DND-41 (cell line): ENCODE data around the gene SMOC2.

Experiments used
- ATAC-seq: fragments of 200-7000 bp; cut with Tn5 transposase; 3 replicates; pipeline ENCODE4 v1.9.1; 2021; ENCODE audit warnings: low read depth; ENCODE audit not compliant: insufficient read depth
- DNase-seq: peaks from one replicate; pipeline ENCODE4 v3.0.0-alpha.2; 2020
- H2AFZ ChIP-seq: 2 replicates; pipeline ENCODE4 v1.6.0; 2012; ENCODE audit warnings: low read depth, low read length
- H3K27ac ChIP-seq: 2 replicates; pipeline ENCODE4 v1.5.1; 2012; ENCODE audit warnings: low read length, inconsistent platforms
- H3K27me3 ChIP-seq: fragments of 200-600 bp; sonication (generic); 2 replicates; pipeline ENCODE4 v1.6.0; 2012; ENCODE audit warnings: low read length, mild to moderate bottlenecking, inconsistent platforms; ENCODE audit not compliant: insufficient read depth, poor library complexity
- H3K36me3 ChIP-seq: 2 replicates; pipeline ENCODE4 v1.5.1; 2012; ENCODE audit warnings: low read length, inconsistent platforms; ENCODE audit not compliant: insufficient read depth
- H3K4me1 ChIP-seq: 2 replicates; pipeline ENCODE4 v1.5.1; 2012; ENCODE audit warnings: mild to moderate bottlenecking, low read length; ENCODE audit not compliant: insufficient read depth
- H3K4me2 ChIP-seq: 2 replicates; pipeline ENCODE4 v1.6.0; 2012; ENCODE audit warnings: mild to moderate bottlenecking, moderate library complexity, low read length, inconsistent platforms; ENCODE audit not compliant: insufficient read depth
- H3K4me3 ChIP-seq, 2 experiments: fragments of 200-600 bp in 1 of 2; shearing (Covaris generic) in 1 of 2; 2 replicates each; pipeline ENCODE4 v1.5.1; 2012 to 2016; ENCODE audit warnings: inconsistent platforms in 2 of 2, low read length in 2 of 2, mild to moderate bottlenecking in 2 of 2, low read depth in 1 of 2, moderate library complexity in 1 of 2
- H3K79me2 ChIP-seq: 2 replicates; pipeline ENCODE4 v1.6.0; 2012; ENCODE audit warnings: low read length, inconsistent platforms; ENCODE audit not compliant: insufficient read depth
- H3K9ac ChIP-seq: 2 replicates; pipeline ENCODE4 v1.6.0; 2012; ENCODE audit warnings: low read depth, mild to moderate bottlenecking, inconsistent platforms, low read length, moderate library complexity
- H3K9me3 ChIP-seq: 2 replicates; pipeline ENCODE4 v1.5.1; 2012; ENCODE audit warnings: low read length, moderate library complexity, mild to moderate bottlenecking, inconsistent platforms; ENCODE audit not compliant: insufficient read depth, severe bottlenecking
- H4K20me1 ChIP-seq: 2 replicates; pipeline ENCODE4 v1.6.0; 2012; ENCODE audit warnings: low read length; ENCODE audit not compliant: insufficient read depth
- EZH2 ChIP-seq: IDR thresholded peaks from 3 replicates; pipeline ENCODE4 v1.6.1; 2012; ENCODE audit warnings: borderline replicate concordance, low read depth, mild to moderate bottlenecking, moderate library complexity, low read length, inconsistent platforms; ENCODE audit not compliant: severe bottlenecking
- TF ChIP-seq, protein P1 (sequence below): IDR thresholded peaks from 2 replicates; pipeline ENCODE4 v1.5.1; 2012; ENCODE audit warnings: borderline replicate concordance, low read length, moderate library complexity, mild to moderate bottlenecking; ENCODE audit not compliant: poor library complexity, severe bottlenecking; ENCODE audit errors: extremely low read depth

SMOC2 gene

DNA sequence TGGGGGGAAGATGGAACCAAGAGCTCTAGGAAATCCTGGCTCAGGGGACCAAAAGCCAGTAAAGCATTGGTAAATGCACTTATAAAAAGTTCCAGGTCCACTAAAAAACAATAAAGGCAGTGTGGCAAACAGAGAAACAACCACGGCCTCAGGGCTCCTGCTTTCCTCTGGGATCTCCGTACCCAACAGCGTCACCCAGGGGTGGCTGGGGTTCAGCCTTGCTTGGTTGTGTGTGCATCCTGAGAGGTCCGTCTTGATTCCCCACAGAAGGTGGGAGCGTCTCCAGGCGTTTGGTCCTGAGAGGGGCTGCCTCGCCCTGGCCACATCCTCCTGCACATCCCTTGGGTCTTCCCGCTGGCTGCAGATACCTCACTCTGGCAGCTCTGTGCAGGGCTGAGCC, 60.6 kb downstream of the SMOC2 start:
- Histone ChIP-seq H3K36me3 (no peaks in the 10 kb centered on the region), H3K9me3 (no peaks in the 10 kb centered on the region), H3K9ac (no peak overlapping the region), H3K4me3 (no peak overlapping the region), H4K20me1 (no peaks in the 10 kb centered on the region), H3K4me1 (no peaks in the 10 kb centered on the region; the same call in 1 of the 2 replicates), H3K27me3 (no peaks in the 10 kb centered on the region), H3K27ac (no peak overlapping the region), H3K79me2 (no peaks in the 10 kb centered on the region), H3K4me2 (no peak overlapping the region), H2AFZ (no peak overlapping the region)
- TF ChIP-seq, protein P1, sequence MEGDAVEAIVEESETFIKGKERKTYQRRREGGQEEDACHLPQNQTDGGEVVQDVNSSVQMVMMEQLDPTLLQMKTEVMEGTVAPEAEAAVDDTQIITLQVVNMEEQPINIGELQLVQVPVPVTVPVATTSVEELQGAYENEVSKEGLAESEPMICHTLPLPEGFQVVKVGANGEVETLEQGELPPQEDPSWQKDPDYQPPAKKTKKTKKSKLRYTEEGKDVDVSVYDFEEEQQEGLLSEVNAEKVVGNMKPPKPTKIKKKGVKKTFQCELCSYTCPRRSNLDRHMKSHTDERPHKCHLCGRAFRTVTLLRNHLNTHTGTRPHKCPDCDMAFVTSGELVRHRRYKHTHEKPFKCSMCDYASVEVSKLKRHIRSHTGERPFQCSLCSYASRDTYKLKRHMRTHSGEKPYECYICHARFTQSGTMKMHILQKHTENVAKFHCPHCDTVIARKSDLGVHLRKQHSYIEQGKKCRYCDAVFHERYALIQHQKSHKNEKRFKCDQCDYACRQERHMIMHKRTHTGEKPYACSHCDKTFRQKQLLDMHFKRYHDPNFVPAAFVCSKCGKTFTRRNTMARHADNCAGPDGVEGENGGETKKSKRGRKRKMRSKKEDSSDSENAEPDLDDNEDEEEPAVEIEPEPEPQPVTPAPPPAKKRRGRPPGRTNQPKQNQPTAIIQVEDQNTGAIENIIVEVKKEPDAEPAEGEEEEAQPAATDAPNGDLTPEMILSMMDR: no peak
- TF ChIP-seq EZH2: no peak
- no peak for ATAC-seq
- no peak for DNase-seq

DNA sequence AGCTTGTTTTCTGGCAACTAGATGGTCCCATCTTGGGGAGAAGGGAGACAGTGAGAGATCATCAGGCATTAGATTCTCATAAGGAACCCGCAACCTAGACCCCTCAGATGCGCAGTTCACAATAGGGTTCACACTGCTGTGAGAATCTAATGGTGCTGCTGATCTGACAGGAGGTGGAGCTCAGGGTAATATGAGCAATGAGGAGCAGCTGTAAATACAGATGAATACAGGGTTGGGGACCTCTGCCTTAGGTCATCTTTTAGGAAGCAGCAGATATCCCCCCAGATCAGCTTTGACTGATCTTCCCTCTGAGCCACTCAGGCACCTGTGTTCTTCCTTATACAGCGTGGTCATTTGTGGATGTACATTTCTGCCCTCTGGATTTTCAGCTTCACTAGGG, 63.4 kb downstream of the SMOC2 start:
- H3K79me2 ChIP-seq: no peaks in the 10 kb centered on the region
- no peaks in the 10 kb centered on the region; the same call in 1 of the 2 replicates for H3K4me1 ChIP-seq
- H3K9ac ChIP-seq: no peak overlapping the region
- H4K20me1 ChIP-seq: no peaks in the 10 kb centered on the region
- no peaks in the 10 kb centered on the region for H3K27me3 ChIP-seq
- H3K9me3 ChIP-seq: no peaks in the 10 kb centered on the region
- ATAC-seq (no peak), DNase-seq (no peak)
- H3K27ac ChIP-seq: no peak overlapping the region
- H2AFZ ChIP-seq: no peak overlapping the region
- no peak overlapping the region for H3K4me2 ChIP-seq
- H3K36me3 ChIP-seq: no peaks in the 10 kb centered on the region
- H3K4me3 ChIP-seq: no peak overlapping the region
- TF ChIP-seq EZH2: no peak
- TF ChIP-seq, protein P1: no peak

DNA sequence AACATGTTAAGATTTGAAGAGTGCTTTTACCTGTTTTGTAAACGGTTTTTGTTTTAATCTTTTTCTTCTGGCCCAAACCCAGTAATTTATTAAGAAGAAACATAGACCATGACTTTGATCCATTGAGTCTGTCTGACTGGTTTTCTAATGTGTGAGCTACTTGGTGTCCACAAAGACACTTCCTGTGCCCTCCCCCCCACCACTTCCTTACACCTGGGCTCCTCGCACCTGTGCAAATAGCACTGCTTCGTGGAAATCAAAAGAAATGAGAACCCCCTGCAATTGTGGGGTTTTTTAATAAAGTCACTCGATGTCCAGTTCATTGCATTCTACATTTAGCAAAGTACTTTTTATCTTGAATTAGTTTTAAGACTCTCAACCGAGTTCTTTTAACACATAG, 65.5 kb downstream of the SMOC2 start:
- TF ChIP-seq EZH2: no peak
- TF ChIP-seq, protein P1: no peak
- H3K27me3 ChIP-seq: no peaks in the 10 kb centered on the region
- DNase-seq (no peak), ATAC-seq (no peak)
- H3K4me3 ChIP-seq: no peak overlapping the region
- H3K4me1 ChIP-seq: no peaks in the 10 kb centered on the region; the same call in 1 of the 2 replicates
- H2AFZ ChIP-seq: no peak overlapping the region
- no peak overlapping the region for H3K4me2 ChIP-seq
- no peaks in the 10 kb centered on the region for H3K79me2 ChIP-seq
- no peaks in the 10 kb centered on the region for H4K20me1 ChIP-seq
- no peak overlapping the region for H3K27ac ChIP-seq
- no peak overlapping the region for H3K9ac ChIP-seq
- no peaks in the 10 kb centered on the region for H3K36me3 ChIP-seq
- H3K9me3 ChIP-seq: no peaks in the 10 kb centered on the region

DNA sequence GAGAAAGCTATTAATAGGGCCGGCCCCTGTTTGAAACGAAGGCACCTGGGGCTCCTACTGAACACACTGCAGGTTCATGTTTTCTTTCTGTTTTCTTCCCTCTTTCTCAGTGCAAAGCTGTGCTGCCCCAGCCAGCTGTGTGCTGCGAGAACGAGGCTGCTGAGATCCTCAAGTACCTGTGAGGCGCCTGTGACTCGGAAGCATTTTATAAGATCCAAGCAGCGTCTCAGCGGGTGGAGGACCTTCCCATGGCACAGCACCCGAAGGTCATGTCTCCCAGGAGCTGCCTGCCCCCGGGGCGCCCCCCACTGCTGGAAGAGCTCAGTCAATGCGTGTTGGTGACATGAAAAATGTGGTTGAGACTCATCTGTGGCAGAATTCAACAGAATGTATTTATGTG, 66.3 kb downstream of the SMOC2 start:
- H3K27ac ChIP-seq: no peak overlapping the region
- H3K9me3 ChIP-seq: no peaks in the 10 kb centered on the region
- H3K4me1 ChIP-seq: no peaks in the 10 kb centered on the region; the same call in 1 of the 2 replicates
- DNase-seq: no peak
- no peak overlapping the region for H3K4me2 ChIP-seq
- no peaks in the 10 kb centered on the region for H3K79me2 ChIP-seq
- no peak overlapping the region for H3K9ac ChIP-seq
- no peaks in the 10 kb centered on the region for H3K36me3 ChIP-seq
- no peak for ATAC-seq
- H4K20me1 ChIP-seq: no peaks in the 10 kb centered on the region
- no peaks in the 10 kb centered on the region for H3K27me3 ChIP-seq
- no peak for TF ChIP-seq EZH2
- TF ChIP-seq, protein P1: no peak
- no peak overlapping the region for H2AFZ ChIP-seq
- no peak overlapping the region for H3K4me3 ChIP-seq
